HepG2 (cell line): Measurements from ENCODE around the gene ZNF429. TPM values are rescaled to one million over a fixed set of nuclear protein-coding genes. Genes with fewer than 3 reads are reported as not detected.

Experiments used
- ATAC-seq: fragments of 200-7000 bp; cut with Tn5 transposase; 3 replicates; pipeline ENCODE4 v1.9.1; 2020; ENCODE audit warnings: mild to moderate bottlenecking, moderate library complexity
- BruUV-seq: library from RNA; stranded (reverse); fragments of 400-500 nt; replicated peaks from 2 replicates; lab custom pipeline; 2021; lab: Mats Ljungman, UMichigan
- CTCF ChIA-PET: fragments of 300-600 bp; formaldehyde crosslinking; extraction: SDS; loops from one replicate; lab custom pipeline; 2021; ENCODE audit warnings: low total read pairs, inconsistent platforms, low intra/inter-chr PET ratio; lab: Yijun Ruan, JAX
- POLR2A ChIA-PET: fragments of 350-600 bp; sonication (Branson Sonifier 250); formaldehyde crosslinking; loops from one replicate; lab custom pipeline; 2020; ENCODE audit warnings: antibody characterized with exemption, inconsistent platforms; lab: Yijun Ruan, JAX
- DNase-seq: peaks from one replicate; pipeline ENCODE4 v3.0.0-alpha.2; 2015; ENCODE audit warnings: low spot score
- FAIRE-seq: peaks from 3 replicates; lab custom pipeline; 2011; peaks lifted over from hg19 to GRCh38; lab: Jason Lieb, UNC
- H2AFZ ChIP-seq: one replicate; pipeline ENCODE4 v1.6.1; 2011; ENCODE audit warnings: low read length, inconsistent platforms
- H3K27ac ChIP-seq: fragments of 300-600 bp; 3 replicates; pipeline ENCODE4 v1.8.0; 2011; ENCODE audit warnings: mixed run types, mild to moderate bottlenecking, mixed read lengths, low read length, inconsistent platforms; ENCODE audit not compliant: insufficient read depth; ENCODE audit errors: extremely low read length
- H3K27me3 ChIP-seq, 2 experiments: fragments of 200-600 bp in 1 of 2; 2 replicates in 1 of 2; 3 replicates in 1 of 2; pipeline versions ENCODE4 v1.6.0 to v1.8.0; 2011; ENCODE audit warnings: low read length in 2 of 2, mild to moderate bottlenecking in 2 of 2, moderate library complexity in 2 of 2, inconsistent platforms in 1 of 2; ENCODE audit not compliant: insufficient read depth in 2 of 2, control insufficient read depth in 1 of 2
- H3K36me3 ChIP-seq, 2 experiments: fragments of 200-600 bp in 1 of 2; replicated peaks in 1 of 2; 2 replicates in 1 of 2; 3 replicates in 1 of 2; pipeline versions ENCODE4 v1.5.1 to v1.8.0; 2011; ENCODE audit warnings: low read length in 2 of 2, inconsistent platforms in 1 of 2; ENCODE audit not compliant: insufficient read depth in 2 of 2, control insufficient read depth in 1 of 2
- H3K4me1 ChIP-seq: 2 replicates; pipeline ENCODE4 v1.5.1; 2012; ENCODE audit warnings: low read length, inconsistent platforms; ENCODE audit not compliant: insufficient read depth
- H3K4me2 ChIP-seq: 2 replicates; pipeline ENCODE4 v1.6.0; 2011; ENCODE audit warnings: low read depth, low read length, inconsistent platforms
- H3K4me3 ChIP-seq, 3 experiments: fragments of 200-600 bp in 1 of 3; sonication (generic), shearing (Covaris generic) in 1 of 3; replicated peaks in 1 of 3; 2 replicates each; pipeline ENCODE4 v1.5.1; 2011 to 2016; ENCODE audit warnings: low read length in 3 of 3, inconsistent platforms in 2 of 3, low read depth in 2 of 3, mild to moderate bottlenecking in 2 of 3, control low read depth in 1 of 3, mixed read lengths in 1 of 3; ENCODE audit not compliant: insufficient read depth in 1 of 3
- H3K79me2 ChIP-seq: one replicate; pipeline ENCODE4 v1.6.1; 2011; ENCODE audit warnings: low read length, inconsistent platforms; ENCODE audit not compliant: insufficient read depth
- H3K9ac ChIP-seq: 2 replicates; pipeline ENCODE4 v1.6.0; 2011; ENCODE audit warnings: mild to moderate bottlenecking, low read depth, low read length, inconsistent platforms; ENCODE audit not compliant: insufficient read depth
- H3K9me3 ChIP-seq: 2 replicates; pipeline ENCODE4 v1.5.1; 2012; ENCODE audit warnings: mild to moderate bottlenecking, low read length
- H4K20me1 ChIP-seq: 2 replicates; pipeline ENCODE4 v1.6.0; 2011; ENCODE audit warnings: inconsistent platforms, mild to moderate bottlenecking, low read length, moderate library complexity; ENCODE audit not compliant: insufficient read depth
- CBX5 ChIP-seq: sonication (generic); formaldehyde crosslinking; IDR thresholded peaks from 2 replicates; pipeline ENCODE4 v1.4.0; 2020; ENCODE audit warnings: missing genetic modification reagents, borderline replicate concordance
- HOXA3 ChIP-seq: sonication (generic); formaldehyde crosslinking; IDR thresholded peaks from 2 replicates; pipeline ENCODE4 v1.5.0; 2020; ENCODE audit warnings: missing genetic modification reagents
- SETDB1 ChIP-seq: sonication (generic); formaldehyde crosslinking; IDR thresholded peaks from 2 replicates; pipeline ENCODE4 v1.5.1; 2020; ENCODE audit warnings: missing genetic modification reagents, mild to moderate bottlenecking, borderline replicate concordance
- TAF1 ChIP-seq: sonication (generic); formaldehyde crosslinking; IDR thresholded peaks from 2 replicates; pipeline ENCODE4 v1.4.0; 2020; ENCODE audit warnings: missing genetic modification reagents
- ZNF124 ChIP-seq: sonication (generic); formaldehyde crosslinking; IDR thresholded peaks from 2 replicates; pipeline ENCODE4 v1.4.0; 2020; ENCODE audit warnings: missing genetic modification reagents
- ZNF816 ChIP-seq: sonication (generic); formaldehyde crosslinking; IDR thresholded peaks from 2 replicates; pipeline ENCODE4 v1.8.0; 2022; ENCODE audit warnings: missing genetic modification reagents, mild to moderate bottlenecking, borderline replicate concordance
- WGBS: methylation state at CpG from one replicate; pipeline ENCODE4 v1.1.6; 2017; ENCODE audit warnings: low lambda C conversion rate; 5-methylcytosine and 5-hydroxymethylcytosine counted together
- in situ Hi-C: cut with HindIII; loops from 2 replicates; pipeline ENCODE4 v1.10.0; 2017; ENCODE audit warnings: low pct_unique_long_range_greater_than_20kb; ENCODE audit not compliant: extremely low pct_ligation_motif_present
- intact Hi-C: fragments of 100-400 bp; cut with micrococcal nuclease; formaldehyde crosslinking; loops from one replicate; pipeline ENCODE4 v1.10.0; 2022; ENCODE audit not compliant: unreplicated experiment
- polyA plus RNA-seq, 8 experiments: library from polyadenylated mRNA; depleted of rRNA in 3 of 8; stranded (reverse) in 7 of 8; unstranded in 1 of 8; fragments of >200 nt; fragmentation: Illumina TruSeq in 4 of 8; extraction: Trizol in 4 of 8; gene quantifications; 2 replicates each; pipeline versions ENCODE4 v1.2.1 to v1.2.3, GENCODE V29; 2011 to 2016; ENCODE audit warnings: low read depth in 4 of 8, missing spikeins in 1 of 8, mixed read lengths in 1 of 8; ENCODE audit not compliant: insufficient read depth in 1 of 8
- total RNA-seq, 5 experiments: library from RNA; depleted of rRNA; stranded (reverse); fragments of >200 nt; fragmentation: Illumina TruSeq; extraction: Trizol; gene quantifications; 2 replicates each; pipeline ENCODE4 v1.2.3, GENCODE V29; 2016; ENCODE audit warnings: low read depth in 1 of 5
- TF ChIP-seq, protein P1 (sequence below): sonication (generic); formaldehyde crosslinking; IDR thresholded peaks from 2 replicates; pipeline ENCODE4 v1.4.0; 2020; ENCODE audit warnings: missing genetic modification reagents, mild to moderate bottlenecking, borderline replicate concordance
- TF ChIP-seq, protein P2 (sequence below): sonication (generic); formaldehyde crosslinking; IDR thresholded peaks from 2 replicates; pipeline ENCODE4 v1.5.1; 2020; ENCODE audit warnings: mild to moderate bottlenecking, missing genetic modification reagents, borderline replicate concordance

ZNF429 gene
- total and polyA plus RNA-seq, 2 of the 13 experiments (the other 11 are each of a cell fraction or from before 2014, with no cell fraction given) = 3.3 to 3.4 TPM

DNA sequence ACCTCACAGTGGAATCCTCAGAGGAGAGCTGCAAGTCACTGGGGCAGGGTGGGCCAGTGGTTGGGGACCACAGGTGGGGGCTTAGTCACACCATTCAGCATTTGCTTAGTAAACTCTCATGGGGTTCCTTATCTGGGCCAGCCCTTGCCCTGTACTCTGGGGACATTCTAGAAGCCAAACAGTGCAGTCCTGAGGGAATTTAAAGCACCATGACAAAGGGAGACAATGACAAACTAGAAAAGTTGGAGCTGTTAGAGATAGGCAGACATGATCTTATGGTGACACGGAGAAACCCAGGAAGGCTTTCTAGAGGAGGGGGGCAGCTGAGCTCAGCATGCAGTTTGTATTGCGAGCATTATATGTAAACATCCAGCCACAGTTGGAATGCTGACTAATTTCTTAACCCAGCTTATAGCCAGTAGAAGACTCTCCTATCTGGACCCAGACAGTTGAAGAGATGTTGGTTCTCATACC lies 87.6 kb downstream of the ZNF429 start:
- no peak for DNase-seq
- CTCF ChIA-PET = no interaction called here
- no peaks in the 10 kb centered on the region for H3K27me3 ChIP-seq

More for the DNA sequence above, 87.6 kb downstream of the ZNF429 start:
- ATAC-seq (no peak), FAIRE-seq (no peak)
- no peaks in the 10 kb centered on the region for H4K20me1 ChIP-seq
- H3K79me2 ChIP-seq = no peaks in the 10 kb centered on the region
- intact Hi-C loops = no loop called here
- H3K9me3 ChIP-seq = peaks cover 84% of the 10 kb centered on the region
- no peaks in the 10 kb centered on the region for H3K36me3 ChIP-seq
- H3K4me3 ChIP-seq = no peak overlapping the region
- TF ChIP-seq HOXA3 = no peak
- TF ChIP-seq, protein P1, sequence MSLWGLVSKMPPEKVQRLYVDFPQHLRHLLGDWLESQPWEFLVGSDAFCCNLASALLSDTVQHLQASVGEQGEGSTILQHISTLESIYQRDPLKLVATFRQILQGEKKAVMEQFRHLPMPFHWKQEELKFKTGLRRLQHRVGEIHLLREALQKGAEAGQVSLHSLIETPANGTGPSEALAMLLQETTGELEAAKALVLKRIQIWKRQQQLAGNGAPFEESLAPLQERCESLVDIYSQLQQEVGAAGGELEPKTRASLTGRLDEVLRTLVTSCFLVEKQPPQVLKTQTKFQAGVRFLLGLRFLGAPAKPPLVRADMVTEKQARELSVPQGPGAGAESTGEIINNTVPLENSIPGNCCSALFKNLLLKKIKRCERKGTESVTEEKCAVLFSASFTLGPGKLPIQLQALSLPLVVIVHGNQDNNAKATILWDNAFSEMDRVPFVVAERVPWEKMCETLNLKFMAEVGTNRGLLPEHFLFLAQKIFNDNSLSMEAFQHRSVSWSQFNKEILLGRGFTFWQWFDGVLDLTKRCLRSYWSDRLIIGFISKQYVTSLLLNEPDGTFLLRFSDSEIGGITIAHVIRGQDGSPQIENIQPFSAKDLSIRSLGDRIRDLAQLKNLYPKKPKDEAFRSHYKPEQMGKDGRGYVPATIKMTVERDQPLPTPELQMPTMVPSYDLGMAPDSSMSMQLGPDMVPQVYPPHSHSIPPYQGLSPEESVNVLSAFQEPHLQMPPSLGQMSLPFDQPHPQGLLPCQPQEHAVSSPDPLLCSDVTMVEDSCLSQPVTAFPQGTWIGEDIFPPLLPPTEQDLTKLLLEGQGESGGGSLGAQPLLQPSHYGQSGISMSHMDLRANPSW (CRISPR knock-in tag) = no peak
- TF ChIP-seq ZNF124 (CRISPR knock-in tag) = no peak
- no peak for TF ChIP-seq ZNF816 (CRISPR knock-in tag)
- no peak for TF ChIP-seq CBX5
- no peak for TF ChIP-seq SETDB1 (CRISPR knock-in tag)
- TF ChIP-seq TAF1 (CRISPR knock-in tag) = no peak
- TF ChIP-seq, protein P2, sequence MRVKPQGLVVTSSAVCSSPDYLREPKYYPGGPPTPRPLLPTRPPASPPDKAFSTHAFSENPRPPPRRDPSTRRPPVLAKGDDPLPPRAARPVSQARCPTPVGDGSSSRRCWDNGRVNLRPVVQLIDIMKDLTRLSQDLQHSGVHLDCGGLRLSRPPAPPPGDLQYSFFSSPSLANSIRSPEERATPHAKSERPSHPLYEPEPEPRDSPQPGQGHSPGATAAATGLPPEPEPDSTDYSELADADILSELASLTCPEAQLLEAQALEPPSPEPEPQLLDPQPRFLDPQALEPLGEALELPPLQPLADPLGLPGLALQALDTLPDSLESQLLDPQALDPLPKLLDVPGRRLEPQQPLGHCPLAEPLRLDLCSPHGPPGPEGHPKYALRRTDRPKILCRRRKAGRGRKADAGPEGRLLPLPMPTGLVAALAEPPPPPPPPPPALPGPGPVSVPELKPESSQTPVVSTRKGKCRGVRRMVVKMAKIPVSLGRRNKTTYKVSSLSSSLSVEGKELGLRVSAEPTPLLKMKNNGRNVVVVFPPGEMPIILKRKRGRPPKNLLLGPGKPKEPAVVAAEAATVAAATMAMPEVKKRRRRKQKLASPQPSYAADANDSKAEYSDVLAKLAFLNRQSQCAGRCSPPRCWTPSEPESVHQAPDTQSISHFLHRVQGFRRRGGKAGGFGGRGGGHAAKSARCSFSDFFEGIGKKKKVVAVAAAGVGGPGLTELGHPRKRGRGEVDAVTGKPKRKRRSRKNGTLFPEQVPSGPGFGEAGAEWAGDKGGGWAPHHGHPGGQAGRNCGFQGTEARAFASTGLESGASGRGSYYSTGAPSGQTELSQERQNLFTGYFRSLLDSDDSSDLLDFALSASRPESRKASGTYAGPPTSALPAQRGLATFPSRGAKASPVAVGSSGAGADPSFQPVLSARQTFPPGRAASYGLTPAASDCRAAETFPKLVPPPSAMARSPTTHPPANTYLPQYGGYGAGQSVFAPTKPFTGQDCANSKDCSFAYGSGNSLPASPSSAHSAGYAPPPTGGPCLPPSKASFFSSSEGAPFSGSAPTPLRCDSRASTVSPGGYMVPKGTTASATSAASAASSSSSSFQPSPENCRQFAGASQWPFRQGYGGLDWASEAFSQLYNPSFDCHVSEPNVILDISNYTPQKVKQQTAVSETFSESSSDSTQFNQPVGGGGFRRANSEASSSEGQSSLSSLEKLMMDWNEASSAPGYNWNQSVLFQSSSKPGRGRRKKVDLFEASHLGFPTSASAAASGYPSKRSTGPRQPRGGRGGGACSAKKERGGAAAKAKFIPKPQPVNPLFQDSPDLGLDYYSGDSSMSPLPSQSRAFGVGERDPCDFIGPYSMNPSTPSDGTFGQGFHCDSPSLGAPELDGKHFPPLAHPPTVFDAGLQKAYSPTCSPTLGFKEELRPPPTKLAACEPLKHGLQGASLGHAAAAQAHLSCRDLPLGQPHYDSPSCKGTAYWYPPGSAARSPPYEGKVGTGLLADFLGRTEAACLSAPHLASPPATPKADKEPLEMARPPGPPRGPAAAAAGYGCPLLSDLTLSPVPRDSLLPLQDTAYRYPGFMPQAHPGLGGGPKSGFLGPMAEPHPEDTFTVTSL (CRISPR knock-in tag) = no peak
- no peaks in the 10 kb centered on the region for H3K4me1 ChIP-seq
- H3K9ac ChIP-seq = no peak overlapping the region
- H3K27ac ChIP-seq = no peak overlapping the region
- H3K4me2 ChIP-seq = no peak overlapping the region
- 11% methylated on average over 2 of the region's 2 CpGs for WGBS
- no peak overlapping the region for H2AFZ ChIP-seq
- POLR2A ChIA-PET = no interaction called here
- in situ Hi-C loops = no loop called here
- BruUV-seq = no TSS peak
